CD4-positive, alpha-beta T cell treated with Interleukin-21 for 1 hour (primary cell): ENCODE data around the gene AIDA.

Experiments
- DNase-seq: peaks from one replicate; pipeline ENCODE4 v3.0.0-alpha.2; 2020

The AIDA gene

DNA sequence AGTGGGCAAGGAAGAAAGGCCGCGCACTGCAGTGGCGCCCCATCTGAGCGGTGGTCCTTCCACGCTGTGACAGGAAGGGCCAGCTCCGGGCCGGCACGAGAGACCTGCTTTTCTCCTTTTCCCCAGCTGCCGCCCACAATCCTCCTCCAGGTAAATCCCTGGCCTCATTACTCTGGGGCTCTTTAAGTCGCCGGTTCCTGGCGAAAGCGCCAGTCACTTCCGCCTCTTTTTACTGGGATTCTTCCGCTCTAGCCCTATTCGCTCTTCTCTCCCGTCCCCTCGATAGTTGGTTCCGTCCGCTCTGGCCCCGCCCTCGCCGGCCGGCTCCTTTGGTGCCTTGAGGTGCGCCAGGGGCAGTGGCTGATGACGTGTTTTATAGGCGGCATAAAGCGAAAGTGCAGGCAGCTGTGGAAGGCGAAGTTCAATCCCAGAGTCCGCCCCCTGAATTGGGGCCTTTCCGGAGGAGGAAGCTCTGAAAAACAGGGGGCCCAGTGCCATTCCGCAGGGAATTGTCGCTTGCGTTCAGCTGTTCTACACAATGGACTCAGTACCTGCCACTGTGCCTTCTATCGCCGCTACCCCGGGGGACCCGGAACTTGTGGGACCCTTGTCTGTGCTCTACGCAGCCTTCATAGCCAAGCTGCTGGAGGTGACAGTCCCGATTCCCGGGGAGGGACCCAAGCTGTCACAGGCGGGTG lies 68.2 kb downstream of the AIDA start:
- DNase-seq: peak; percentile 99

DNA sequence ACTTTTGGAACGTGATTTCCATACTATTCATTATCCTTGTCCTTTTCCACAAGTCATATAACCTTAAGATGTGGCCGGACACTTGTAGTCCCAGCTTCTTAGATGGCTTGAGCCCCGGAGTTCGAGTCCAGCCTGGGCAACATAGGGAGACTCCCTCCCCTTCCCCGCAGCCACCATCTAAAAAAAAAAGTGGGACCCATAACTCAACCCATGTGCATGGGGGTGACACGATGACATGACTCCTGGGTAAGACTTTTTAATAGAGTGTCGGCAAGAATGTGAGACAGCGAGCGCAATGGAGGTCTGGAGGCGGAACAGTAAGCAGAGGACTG lies 68.7 kb downstream of the AIDA start:
- DNase-seq: no peak

DNA sequence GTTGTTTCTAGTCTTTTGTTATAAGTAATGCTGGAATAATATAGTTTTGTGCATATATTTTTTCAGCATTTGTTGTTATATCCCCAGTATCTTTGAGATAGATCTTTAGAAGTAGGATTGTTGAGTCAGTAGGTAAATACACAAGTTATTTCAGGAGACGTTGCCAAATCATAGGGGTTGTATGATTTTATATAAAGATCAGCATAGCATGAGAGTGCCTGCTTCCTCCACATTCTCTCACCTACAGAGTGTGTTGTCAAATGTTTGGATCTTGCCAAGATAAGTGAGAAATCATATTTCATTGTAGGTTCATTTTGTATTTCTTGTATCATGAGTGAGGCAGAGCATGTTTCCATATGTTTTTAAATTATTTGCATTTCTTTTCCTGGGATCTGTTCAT lies 69.8 kb downstream of the AIDA start:
- no peak for DNase-seq

DNA sequence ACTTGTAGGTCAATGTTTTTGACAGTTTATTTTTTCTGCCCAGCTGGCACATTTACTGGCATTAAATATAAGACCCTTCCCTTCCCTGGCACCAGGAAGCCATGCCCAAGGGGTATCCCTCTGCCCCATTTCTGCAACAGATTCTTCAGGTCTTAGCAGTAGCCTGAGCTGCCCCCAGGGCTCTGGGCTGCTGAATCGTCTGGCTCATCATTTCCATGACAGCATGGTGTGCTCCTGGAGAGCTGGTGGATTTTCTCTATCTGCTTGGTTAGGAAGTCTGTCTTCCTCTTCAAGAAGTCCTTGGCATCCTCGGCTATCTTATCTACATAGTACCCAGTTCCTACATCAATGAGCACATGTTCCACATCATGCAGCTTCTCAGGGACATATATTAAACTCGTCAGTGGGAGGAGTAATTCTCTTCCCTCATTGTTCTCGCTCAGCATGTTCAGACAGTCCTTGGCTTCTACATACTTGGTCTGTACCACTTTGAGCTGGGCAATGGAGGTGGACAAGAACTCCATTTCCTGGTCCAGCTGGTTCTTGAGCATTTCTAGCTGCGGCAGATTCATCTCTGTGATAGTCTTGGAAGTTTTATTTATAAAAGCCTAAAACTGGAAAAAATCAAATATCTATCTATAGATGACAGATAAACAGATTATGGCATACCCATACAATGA lies 70.9 kb downstream of the AIDA start:
- DNase-seq: no peak

DNA sequence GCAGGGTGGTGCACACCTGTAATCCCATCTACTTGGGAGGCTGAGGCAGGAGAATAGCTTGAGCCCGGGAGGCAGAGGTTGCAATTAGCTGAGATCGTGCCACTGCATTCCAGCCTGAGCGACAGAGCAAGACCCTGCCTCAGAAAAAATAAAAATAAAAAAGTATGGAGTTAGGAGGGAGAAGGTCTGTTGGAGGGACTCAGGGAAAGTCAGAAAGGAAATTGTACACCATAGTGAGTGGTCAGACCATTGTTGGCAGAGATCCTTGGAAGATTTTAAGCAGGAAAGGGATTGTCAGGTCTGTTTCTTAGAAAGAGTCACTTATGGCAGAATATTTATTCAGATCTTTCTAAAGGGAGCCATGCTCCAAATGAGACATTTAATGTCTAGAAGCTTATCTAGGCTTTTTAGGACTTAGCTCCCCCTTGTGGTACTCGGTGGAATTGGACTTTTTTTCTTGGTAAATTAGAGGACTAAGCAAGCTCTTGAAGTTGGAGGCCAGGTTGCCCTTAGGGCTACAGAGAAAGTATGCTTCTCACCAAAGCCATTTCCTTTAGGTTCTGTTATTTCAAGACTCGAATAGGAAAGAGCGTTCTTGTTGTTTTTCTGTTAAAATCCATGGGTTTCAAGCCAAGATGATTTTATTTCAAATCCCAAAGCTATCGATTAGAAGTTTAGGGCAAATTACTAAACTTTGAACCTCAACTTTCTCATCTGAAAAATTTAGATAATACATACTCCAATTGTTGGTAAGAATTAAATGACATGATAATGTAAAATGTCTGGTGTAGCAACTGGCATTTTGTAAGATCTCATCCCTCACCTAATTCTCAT lies 77.9 kb downstream of the AIDA start:
- DNase-seq: peak; percentile 88

DNA sequence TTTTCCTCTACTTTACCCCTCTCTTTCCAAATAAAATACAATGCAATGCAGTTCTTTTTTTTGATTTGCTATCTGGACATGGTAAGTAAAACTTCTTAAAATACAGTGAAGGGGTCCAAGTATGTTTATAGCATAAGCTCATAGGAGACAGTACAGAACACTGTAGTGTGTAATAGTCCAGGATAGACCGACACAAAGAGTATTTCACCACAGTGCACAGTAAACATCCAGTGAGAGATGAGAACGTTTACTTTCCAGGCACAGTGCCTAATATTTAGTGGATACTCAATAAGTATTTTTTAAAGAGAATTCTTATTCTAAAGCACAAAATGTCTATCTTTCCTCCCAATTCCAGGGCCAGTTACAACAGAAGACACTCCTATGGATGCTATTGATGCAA lies 79.5 kb downstream of the AIDA start:
- DNase-seq: no peak

DNA sequence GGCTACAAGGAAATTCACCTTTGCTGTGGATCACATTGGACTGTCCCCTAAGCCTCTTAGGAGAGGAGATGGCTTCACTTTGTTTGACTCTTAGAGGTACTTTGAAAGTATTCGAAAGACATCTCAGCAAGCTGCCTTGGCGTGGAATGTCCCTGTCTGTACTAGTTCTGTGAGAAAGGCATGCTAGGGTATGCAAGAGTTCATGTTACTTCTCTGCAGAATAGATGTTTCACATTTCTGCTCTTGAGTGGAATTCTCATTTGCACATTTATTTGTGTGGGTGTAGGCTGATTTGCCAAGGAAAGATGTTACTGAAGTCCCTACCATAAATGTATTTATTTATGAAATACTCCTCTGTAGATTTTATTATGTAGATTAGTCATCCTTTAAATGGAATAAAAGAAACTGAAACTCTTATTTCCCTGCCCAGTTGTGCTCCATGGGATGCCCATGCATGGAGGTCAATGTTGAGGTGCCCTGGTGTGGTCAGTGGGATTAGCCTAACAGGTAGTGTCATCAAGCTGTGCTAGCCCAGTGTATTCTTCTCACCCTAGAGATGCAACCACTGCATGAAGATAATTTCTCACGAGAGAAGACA lies 80.6 kb downstream of the AIDA start:
- no peak for DNase-seq

DNA sequence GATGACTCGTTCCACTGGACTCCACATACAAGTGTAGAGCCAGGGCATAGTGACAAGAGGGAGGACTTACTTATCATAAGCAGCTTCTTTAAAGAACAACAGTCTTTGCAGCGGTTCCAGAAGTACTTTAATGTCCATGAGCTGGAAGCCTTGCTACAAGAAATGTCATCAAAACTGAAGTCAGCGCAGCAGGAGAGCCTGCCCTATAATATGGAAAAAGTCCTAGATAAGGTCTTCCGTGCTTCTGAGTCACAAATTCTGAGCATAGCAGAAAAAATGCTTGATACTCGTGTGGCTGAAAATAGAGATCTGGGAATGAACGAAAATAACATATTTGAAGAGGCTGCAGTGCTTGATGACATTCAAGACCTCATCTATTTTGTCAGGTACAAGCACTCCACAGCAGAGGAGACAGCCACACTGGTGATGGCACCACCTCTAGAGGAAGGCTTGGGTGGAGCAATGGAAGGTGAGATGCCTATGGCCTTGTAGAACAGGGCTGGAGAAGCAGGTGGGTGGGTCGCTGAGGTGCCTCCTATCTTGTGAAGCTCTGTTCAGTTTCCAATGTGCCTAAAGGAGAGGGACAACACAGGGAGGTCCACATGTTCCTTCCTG lies 82.3 kb downstream of the AIDA start:
- DNase-seq: no peak

DNA sequence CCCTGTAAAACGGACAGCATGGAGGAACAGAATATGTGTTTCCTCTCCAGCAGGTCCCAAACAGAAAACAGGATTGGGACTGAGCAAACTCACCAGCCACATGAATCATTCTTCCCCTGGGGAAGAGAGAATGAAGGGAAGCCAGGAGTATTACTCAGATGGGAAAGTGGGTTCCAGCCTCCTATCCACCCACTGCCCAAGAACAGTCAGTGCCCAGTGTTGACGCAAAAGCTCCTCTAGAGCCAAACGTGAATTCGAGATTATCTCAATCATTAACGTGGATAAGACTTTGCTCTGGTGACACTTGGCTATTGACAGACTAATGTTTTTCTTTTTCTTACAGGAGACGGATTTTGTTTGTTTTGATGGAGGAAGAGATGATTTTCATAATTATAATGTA lies 85.1 kb downstream of the AIDA start:
- no peak for DNase-seq

DNA sequence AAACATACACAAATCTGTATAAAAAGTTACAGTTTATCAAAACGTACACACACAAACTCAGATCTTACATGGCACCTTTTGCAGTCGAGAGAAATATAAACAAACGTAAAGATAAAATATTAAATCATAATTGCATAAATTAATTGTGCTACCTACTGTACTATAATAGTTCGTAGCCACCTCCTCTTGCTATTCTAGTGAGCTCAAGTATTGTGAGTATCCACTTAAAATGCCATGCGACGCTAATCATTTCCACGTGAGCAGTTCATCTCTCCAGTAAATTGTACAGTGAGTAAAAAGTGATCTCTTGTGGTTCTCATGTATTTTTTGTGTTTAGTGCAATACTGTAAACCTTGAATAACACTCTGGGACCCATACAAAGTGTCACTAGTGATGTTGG lies 88.1 kb downstream of the AIDA start:
- DNase-seq: no peak

DNA sequence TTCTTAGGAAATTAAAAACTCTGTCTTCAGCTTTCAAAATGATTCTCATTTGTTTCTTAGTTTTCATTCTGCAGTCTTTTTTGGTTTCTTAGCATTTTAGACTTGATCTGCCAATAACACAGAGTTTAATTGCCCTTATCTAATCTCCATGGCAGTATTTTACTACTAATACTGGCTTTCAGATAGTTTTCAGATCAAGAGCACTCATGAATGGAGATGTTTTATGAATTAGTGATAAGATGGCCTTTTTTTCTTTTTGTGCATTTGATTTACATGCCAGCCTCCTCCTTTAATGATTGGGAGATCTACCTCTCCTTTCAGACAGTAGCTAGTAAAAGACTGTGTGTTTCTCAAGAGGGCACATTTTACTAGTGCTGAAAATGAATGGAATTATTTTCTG lies 88.8 kb downstream of the AIDA start:
- DNase-seq: no peak

DNA sequence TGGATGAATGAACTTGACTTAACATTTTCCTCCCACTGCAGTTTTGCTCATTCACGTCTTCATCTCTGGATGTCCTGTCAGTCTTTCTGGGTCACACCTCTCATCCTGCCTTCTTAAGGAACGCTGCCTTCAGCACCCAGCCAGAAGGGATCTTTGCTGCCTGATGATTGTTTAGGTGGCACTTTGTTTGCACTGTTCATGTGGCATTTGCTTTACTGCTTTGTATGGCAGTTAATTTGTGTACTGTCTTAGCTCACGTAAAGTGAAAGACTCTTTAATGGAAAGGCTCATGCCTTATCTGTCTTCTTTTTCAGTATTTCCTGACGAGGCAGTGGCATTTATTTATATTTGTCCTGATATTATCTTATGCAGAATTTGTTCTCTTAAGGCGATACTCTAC lies 89.5 kb downstream of the AIDA start:
- DNase-seq: no peak

DNA sequence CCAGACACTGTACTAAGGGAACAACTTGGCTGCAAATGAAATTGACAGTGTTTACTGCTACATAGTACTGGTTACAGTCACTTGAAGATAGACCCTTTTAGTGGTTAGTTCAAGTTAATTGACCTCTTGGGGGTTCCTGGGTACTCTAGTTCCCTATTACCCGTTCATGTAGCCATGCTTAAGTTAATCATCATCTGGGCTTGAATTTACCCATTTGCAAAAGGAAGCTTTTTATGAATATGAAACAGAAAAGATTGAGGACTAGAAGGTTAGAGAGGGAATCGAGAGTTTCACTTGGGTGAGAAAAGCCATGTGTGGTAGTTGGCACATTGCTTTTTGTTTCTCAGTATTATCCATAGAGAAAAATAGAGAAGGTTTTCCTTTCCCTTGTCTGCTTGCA lies 91.7 kb downstream of the AIDA start:
- DNase-seq: no peak

DNA sequence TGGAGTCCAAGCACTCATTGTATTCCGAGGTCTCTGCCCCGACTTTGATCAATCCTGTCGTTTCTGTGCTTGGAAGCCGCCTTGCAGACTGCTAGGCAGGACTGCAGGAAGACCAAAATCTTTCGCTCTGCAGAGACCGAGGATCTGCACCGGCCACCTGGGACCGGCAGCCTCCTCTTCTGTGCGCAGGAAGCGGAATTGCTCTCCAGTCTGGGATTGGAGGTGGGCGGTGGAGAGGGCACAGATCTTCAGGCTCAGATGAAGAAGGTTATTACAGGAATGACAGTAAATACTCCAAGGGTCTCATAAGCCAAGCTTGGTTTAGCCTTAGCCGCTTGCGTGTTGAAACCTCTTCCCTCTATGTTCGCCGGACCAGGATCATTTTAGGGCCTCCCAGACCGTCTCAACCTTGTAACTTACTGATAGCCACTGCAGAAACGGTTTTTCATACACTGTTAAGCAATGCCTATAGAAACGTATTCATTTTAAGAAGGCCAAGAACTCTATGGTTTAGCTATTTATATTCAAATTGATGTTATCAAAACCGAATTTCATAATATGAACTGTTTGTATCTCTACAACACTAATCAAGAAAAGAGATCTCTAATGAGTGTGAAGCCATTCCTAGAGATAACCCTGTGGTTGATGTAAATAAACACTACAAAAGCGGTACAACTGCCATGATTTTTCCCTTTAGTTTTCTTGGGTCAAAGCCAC lies 93.3 kb downstream of the AIDA start:
- no peak for DNase-seq
